Peyer's patch (tissue), 4 donors: Measurements from ENCODE around the gene ADORA2A. TPM values are rescaled to one million over a fixed set of nuclear protein-coding genes. Genes with fewer than 3 reads are reported as not detected.

ENCODE experiments used
- DNase-seq, 3 donors: peaks; one replicate each; pipeline ENCODE4 v3.0.0-alpha.2; 2017 to 2019
- H3K27ac ChIP-seq, 4 donors: fragments of 200-600 bp; sonication (generic); one replicate each; pipeline ENCODE4 v1.5.1; 2016 to 2019
- H3K27me3 ChIP-seq, 2 donors: fragments of 200-600 bp; sonication (generic); one replicate each; pipeline ENCODE4 v1.5.1; 2019
- H3K36me3 ChIP-seq, 3 donors: fragments of 200-600 bp; sonication (generic); one replicate each; pipeline ENCODE4 v1.5.1; 2016 to 2019
- H3K4me1 ChIP-seq, 4 donors: fragments of 200-600 bp; sonication (generic); one replicate each; pipeline ENCODE4 v1.5.1; 2016 to 2019
- H3K4me3 ChIP-seq, 4 donors: fragments of 200-600 bp; sonication (generic); 1 replicate in 3 of 4; 2 replicates in 1 of 4; pipeline ENCODE4 v1.5.1; 2016 to 2019; ENCODE audit warnings: mild to moderate bottlenecking in 1 of 4
- H3K9me3 ChIP-seq, 4 donors: fragments of 200-600 bp; sonication (generic); one replicate each; pipeline ENCODE4 v1.5.1; 2016 to 2019; ENCODE audit warnings: mild to moderate bottlenecking in 1 of 4
- POLR2A ChIP-seq, 2 donors: fragments of 450-650 bp; IDR thresholded peaks; one replicate each; pipeline ENCODE4 v1.5.1; 2017; ENCODE audit warnings: antibody characterized with exemption in 2 of 2, mild to moderate bottlenecking in 2 of 2, moderate library complexity in 2 of 2
- total RNA-seq, 4 donors: library from RNA; depleted of rRNA; stranded (reverse); fragments of >200 nt; gene quantifications; one replicate each; pipeline ENCODE4 v1.1.0, GENCODE V29; 2016
- TF ChIP-seq, protein P1 (sequence below), 6 experiments: fragments of 450-650 bp in 4 of 6; fragments of 200-600 bp in 2 of 6; sonication (generic) in 1 of 6; IDR thresholded peaks; one replicate each; pipeline ENCODE4 v1.5.1; 2017 to 2019; ENCODE audit warnings: antibody characterized with exemption in 6 of 6, mild to moderate bottlenecking in 3 of 6, moderate library complexity in 1 of 6

The ADORA2A gene
- total RNA-seq, 4 donors from 2014 or later = 1.3 to 4.3 (median 2.6) TPM

GRCh38 chr22:24416095-24416494 is 11.3 kb upstream of the ADORA2A start:
- H3K36me3 ChIP-seq = peaks cover 0 to 50% (median 0%) of the 10 kb centered on the region in 3 donors
- H3K9me3 ChIP-seq = no peaks in the 10 kb centered on the region
- no peak overlapping the region for H3K27ac ChIP-seq
- no peaks in the 10 kb centered on the region for H3K4me1 ChIP-seq
- DNase-seq = peak in 1 of 3 donors; percentile 38
- no peaks in the 10 kb centered on the region for H3K27me3 ChIP-seq
- TF ChIP-seq, protein P1, sequence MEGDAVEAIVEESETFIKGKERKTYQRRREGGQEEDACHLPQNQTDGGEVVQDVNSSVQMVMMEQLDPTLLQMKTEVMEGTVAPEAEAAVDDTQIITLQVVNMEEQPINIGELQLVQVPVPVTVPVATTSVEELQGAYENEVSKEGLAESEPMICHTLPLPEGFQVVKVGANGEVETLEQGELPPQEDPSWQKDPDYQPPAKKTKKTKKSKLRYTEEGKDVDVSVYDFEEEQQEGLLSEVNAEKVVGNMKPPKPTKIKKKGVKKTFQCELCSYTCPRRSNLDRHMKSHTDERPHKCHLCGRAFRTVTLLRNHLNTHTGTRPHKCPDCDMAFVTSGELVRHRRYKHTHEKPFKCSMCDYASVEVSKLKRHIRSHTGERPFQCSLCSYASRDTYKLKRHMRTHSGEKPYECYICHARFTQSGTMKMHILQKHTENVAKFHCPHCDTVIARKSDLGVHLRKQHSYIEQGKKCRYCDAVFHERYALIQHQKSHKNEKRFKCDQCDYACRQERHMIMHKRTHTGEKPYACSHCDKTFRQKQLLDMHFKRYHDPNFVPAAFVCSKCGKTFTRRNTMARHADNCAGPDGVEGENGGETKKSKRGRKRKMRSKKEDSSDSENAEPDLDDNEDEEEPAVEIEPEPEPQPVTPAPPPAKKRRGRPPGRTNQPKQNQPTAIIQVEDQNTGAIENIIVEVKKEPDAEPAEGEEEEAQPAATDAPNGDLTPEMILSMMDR (IDR thresholded peaks at IDR 0.05) = no peak
- TF ChIP-seq POLR2A (IDR thresholded peaks at IDR 0.05) = no peak
- no peak overlapping the region for H3K4me3 ChIP-seq

DNA sequence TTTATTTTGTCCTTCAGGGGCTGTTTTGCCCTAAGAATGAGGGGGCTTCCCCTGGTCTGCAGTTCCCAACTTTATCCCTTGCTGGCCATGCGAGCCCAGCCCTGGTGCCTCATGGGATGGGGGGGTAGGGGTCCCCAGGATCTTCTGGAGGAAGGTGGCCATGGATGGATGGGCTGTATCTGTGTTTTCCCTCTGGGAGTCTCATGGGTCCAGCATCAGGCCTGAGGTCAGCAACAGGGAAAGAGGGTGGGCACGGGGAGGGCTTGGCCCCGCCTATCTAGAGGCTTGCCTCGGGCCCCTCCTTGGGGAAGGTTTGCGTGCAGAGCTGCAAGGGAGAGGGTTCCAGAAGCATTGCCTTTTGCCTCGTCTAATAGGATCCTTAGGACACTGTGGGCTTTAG is 10.8 kb upstream of the ADORA2A start:
- no peaks in the 10 kb centered on the region for H3K27me3 ChIP-seq
- H3K4me1 ChIP-seq = no peaks in the 10 kb centered on the region
- no peak overlapping the region for H3K27ac ChIP-seq
- H3K4me3 ChIP-seq = no peak overlapping the region
- H3K36me3 ChIP-seq = peaks cover 0 to 50% (median 0%) of the 10 kb centered on the region in 3 donors
- peak in 1 of 3 donors; percentile 31 for DNase-seq
- no peaks in the 10 kb centered on the region for H3K9me3 ChIP-seq
- TF ChIP-seq, protein P1 (IDR thresholded peaks at IDR 0.05) = no peak
- TF ChIP-seq POLR2A (IDR thresholded peaks at IDR 0.05) = no peak

DNA sequence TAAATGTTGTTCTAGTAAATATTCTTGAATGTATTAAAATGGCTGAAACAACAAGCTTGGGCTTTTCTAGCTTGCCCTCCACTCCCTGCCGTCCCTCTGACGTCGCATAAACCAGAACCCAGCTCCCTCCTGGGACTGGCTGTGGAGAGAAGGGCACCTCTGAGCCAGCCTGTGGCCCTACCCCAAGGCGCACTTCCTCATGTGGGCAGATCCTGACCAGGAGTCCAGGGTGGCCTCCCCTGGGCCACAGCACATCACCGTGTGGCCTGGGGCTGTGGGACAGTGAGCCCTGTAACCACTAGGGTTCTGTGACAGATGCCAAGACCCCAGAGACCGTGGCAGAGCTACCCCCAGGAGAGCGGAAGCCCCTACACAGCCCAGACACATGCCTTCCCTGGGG is 10.2 kb upstream of the ADORA2A start:
- Histone ChIP-seq H3K27me3 (no peaks in the 10 kb centered on the region), H3K27ac (no peak overlapping the region), H3K4me1 (no peaks in the 10 kb centered on the region), H3K36me3 (peaks cover 0 to 45% (median 0%) of the 10 kb centered on the region in 3 donors), H3K4me3 (no peak overlapping the region), H3K9me3 (no peaks in the 10 kb centered on the region)
- peak in 1 of 3 donors; percentile 34 for DNase-seq
- TF ChIP-seq POLR2A (IDR thresholded peaks at IDR 0.05) = no peak
- TF ChIP-seq, protein P1 (IDR thresholded peaks at IDR 0.05) = no peak

DNA sequence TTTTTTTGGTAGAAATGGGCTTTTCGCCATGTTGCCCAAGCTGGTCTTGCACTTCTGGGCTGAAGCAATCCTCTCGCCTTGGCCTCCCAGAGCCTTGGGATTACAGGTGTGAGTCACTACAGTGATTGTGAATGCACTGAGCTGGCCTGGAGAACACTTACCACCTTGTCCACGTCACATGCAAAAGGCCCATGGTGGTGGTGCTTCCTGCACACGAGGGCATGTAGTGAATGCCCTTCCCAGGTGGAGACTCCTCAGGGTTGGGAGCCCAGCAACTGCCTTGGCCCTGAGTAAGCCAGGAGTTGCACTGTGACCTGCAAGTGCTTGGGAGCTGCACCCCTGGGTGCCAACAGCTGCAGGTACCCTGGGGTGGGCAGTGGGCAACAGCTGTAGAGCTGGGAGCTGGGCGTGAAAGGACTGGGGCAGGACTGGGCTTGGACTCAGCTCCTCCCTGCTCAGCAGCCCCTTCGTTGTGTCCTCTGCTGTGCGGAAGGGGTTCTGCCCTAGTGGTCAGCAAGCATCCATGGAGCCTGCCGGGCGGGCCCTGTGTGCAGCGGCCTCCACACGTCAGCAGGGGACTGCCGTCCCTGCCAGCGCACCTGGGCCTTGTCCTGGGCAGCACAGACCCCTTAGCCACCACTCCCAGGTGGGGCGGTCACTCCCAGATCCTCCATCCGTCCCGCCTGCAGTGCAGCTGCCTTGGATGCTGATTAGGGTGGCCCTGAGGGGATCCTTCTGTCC is 9.3 kb upstream of the ADORA2A start:
- DNase-seq = peak in 2 of 3 donors; percentile 41 to 47
- Histone ChIP-seq H3K9me3 (no peaks in the 10 kb centered on the region), H3K36me3 (peaks cover 0 to 36% (median 0%) of the 10 kb centered on the region in 3 donors), H3K27ac (no peak overlapping the region), H3K4me1 (no peaks in the 10 kb centered on the region), H3K27me3 (no peaks in the 10 kb centered on the region), H3K4me3 (no peak overlapping the region)
- TF ChIP-seq, protein P1 (IDR thresholded peaks at IDR 0.05) = no peak
- TF ChIP-seq POLR2A (IDR thresholded peaks at IDR 0.05) = no peak

DNA sequence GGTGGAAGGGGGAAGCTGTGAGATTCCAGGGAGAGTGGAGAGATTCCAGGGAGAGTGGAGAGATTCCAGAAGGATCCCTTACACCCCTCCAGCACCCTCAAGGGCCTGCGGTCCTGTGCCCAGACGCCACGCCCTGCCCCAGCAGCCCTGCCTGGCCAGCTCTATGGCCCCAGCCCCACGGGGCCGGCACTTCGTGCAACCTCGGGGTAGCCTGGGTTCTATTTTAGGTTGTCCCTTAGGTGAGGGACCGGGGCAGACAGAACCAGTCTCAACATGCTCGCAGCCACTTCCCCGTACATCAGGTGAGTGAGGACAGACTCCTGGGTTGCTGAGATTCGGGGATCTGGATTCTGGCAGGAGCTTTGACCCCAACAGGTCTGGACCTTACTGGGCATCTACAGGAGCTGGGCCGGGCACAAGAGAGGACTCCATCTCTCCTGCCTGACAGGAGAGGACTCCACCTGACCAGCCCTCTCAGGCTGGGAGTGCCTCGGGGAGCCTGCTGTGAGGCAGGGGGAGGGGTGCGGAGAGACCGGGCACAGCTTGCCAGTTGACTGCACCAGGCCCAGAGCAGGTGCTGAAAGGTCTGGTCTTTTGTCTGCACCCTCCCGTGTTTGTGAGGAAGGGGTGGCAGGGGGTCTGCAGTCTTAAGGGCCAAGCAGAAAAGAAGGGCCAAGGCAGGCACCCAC is 8.5 kb upstream of the ADORA2A start:
- Histone ChIP-seq H3K4me3 (no peak overlapping the region), H3K27me3 (no peaks in the 10 kb centered on the region), H3K27ac (no peak overlapping the region), H3K36me3 (peaks cover 0 to 29% (median 0%) of the 10 kb centered on the region in 3 donors), H3K4me1 (peaks cover 0 to 7% (median 4%) of the 10 kb centered on the region in 4 donors), H3K9me3 (no peaks in the 10 kb centered on the region)
- DNase-seq = peak in 2 of 3 donors; percentile 38 to 46
- TF ChIP-seq, protein P1 (IDR thresholded peaks at IDR 0.05) = no peak
- TF ChIP-seq POLR2A (IDR thresholded peaks at IDR 0.05) = no peak
